Left lung (tissue), 10 donors: ENCODE measurements around the gene HOXC4. TPM values are rescaled to one million over a fixed set of nuclear protein-coding genes. Genes with fewer than 3 reads are reported as not detected.

ENCODE experiments used
- ATAC-seq: fragments of 200-7000 bp; cut with Tn5 transposase; one replicate; pipeline ENCODE4 v1.9.1; 2020; ENCODE audit warnings: moderate library complexity
- DNase-seq, 4 donors: peaks; one replicate each; pipeline ENCODE4 v3.0.0-alpha.2; 2013 to 2020
- H3K27ac ChIP-seq, 2 donors: fragments of 200-600 bp; sonication (generic) in 1 of 2; one replicate each; pipeline versions ENCODE4 v1.5.0 to v1.8.0; 2020 to 2021
- H3K27me3 ChIP-seq, 2 donors: fragments of 200-600 bp; sonication (generic) in 1 of 2; one replicate each; pipeline versions ENCODE4 v1.5.0 to v1.8.0; 2020 to 2021
- H3K36me3 ChIP-seq, 2 donors: fragments of 200-600 bp; sonication (generic) in 1 of 2; one replicate each; pipeline versions ENCODE4 v1.5.0 to v1.8.0; 2020 to 2021
- H3K4me1 ChIP-seq, 2 donors: fragments of 200-600 bp; one replicate each; pipeline ENCODE4 v1.8.0; 2021
- H3K4me3 ChIP-seq, 2 donors: fragments of 200-600 bp; sonication (generic) in 1 of 2; one replicate each; pipeline versions ENCODE4 v1.5.0 to v1.8.0; 2020 to 2021; ENCODE audit warnings: mild to moderate bottlenecking in 1 of 2
- H3K9me3 ChIP-seq, 2 donors: fragments of 200-600 bp; sonication (generic) in 1 of 2; one replicate each; pipeline versions ENCODE4 v1.5.0 to v1.8.0; 2020 to 2021
- intact Hi-C, 2 donors: fragments of 100-400 bp; cut with DNase I; formaldehyde crosslinking; loops; one replicate each; pipeline versions ENCODE4 v1.11.2 to v1.14.2; 2022
- polyA plus RNA-seq, 6 donors: library from polyadenylated mRNA; unstranded; fragments of 120-200 nt; gene quantifications; one replicate each; pipeline ENCODE4 v1.2.1, GENCODE V29; 2013; ENCODE audit not compliant: insufficient read length in 6 of 6
- total RNA-seq, 2 donors: library from RNA; stranded (reverse); fragmentation: NEBNext Ultra II Directional; extraction: Animal tissue kit (Norgen Biotek cat#: 25700); gene quantifications; one replicate each; pipeline ENCODE4 v1.2.1, GENCODE V29; 2021
- TF ChIP-seq, protein P1 (sequence below), 2 donors: fragments of 200-600 bp; sonication (generic) in 1 of 2; IDR thresholded peaks; one replicate each; pipeline versions ENCODE4 v1.5.0 to v1.8.0; 2021; ENCODE audit warnings: antibody characterized with exemption in 2 of 2
- donor health status: DM: no; HTN: yes; CAD: no.
- donor health status: DM: no; HTN: no; CAD: no.

The HOXC4 gene
- total and polyA plus RNA-seq, 8 donors, result 0.68 to 5.2 (median 4.2) TPM

DNA sequence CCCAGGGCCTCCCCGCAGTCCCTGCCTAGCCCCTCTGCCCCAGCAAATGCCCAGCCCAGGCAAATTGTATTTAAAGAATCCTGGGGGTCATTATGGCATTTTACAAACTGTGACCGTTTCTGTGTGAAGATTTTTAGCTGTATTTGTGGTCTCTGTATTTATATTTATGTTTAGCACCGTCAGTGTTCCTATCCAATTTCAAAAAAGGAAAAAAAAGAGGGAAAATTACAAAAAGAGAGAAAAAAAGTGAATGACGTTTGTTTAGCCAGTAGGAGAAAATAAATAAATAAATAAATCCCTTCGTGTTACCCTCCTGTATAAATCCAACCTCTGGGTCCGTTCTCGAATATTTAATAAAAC is 23.2 kb upstream of the HOXC4 start:
- intact Hi-C loops, result loop anchor here in 1 of 2 donors (5.0 kb wide), 1 partner anchor 162 kb away; no protein-coding TSS in a partner anchor
- TF ChIP-seq, protein P1, sequence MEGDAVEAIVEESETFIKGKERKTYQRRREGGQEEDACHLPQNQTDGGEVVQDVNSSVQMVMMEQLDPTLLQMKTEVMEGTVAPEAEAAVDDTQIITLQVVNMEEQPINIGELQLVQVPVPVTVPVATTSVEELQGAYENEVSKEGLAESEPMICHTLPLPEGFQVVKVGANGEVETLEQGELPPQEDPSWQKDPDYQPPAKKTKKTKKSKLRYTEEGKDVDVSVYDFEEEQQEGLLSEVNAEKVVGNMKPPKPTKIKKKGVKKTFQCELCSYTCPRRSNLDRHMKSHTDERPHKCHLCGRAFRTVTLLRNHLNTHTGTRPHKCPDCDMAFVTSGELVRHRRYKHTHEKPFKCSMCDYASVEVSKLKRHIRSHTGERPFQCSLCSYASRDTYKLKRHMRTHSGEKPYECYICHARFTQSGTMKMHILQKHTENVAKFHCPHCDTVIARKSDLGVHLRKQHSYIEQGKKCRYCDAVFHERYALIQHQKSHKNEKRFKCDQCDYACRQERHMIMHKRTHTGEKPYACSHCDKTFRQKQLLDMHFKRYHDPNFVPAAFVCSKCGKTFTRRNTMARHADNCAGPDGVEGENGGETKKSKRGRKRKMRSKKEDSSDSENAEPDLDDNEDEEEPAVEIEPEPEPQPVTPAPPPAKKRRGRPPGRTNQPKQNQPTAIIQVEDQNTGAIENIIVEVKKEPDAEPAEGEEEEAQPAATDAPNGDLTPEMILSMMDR (IDR thresholded peaks at IDR 0.05), result no peak
- H3K4me3 ChIP-seq, result no peak overlapping the region
- no peaks in the 10 kb centered on the region for H3K9me3 ChIP-seq
- ATAC-seq, result no peak
- H3K36me3 ChIP-seq, result no peaks in the 10 kb centered on the region
- peaks cover 96 to 100% of the 10 kb centered on the region in 2 donors for H3K27me3 ChIP-seq
- peak overlapping the region in 1 of 2 donors; percentile 53 for H3K27ac ChIP-seq
- DNase-seq, result no peak
- peaks cover 0 to 14% of the 10 kb centered on the region in 2 donors for H3K4me1 ChIP-seq

DNA sequence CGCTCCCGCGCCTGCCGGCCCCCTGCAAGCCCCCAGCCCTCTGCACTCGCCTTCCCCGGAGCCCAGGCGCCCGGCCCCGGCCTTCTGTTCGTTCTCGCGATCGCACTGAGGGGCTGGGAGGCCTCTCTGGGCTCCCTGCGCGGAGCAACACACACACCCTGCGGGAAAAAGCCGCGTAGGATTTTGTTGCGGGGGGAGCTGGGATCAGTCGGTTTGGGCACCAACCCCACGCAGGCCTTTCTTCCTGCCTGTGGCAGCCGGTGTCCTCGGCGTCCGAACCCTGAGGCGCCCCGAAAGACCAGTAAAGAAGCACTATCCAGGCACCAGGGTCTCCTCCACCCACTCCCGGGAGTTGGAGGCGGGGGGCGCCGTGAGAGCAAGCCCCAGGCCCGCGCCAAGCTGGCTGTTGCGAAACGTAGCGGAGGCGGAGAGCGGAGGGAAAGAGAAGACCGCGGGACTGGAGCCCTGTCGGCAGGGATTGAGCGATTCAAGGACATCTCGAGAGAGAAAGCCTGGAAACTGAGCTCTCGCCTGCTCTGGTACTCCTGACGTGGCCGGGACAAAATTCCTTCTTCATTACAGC is 22.7 kb upstream of the HOXC4 start:
- Histone ChIP-seq H3K27me3 (peaks cover 93 to 100% of the 10 kb centered on the region in 2 donors), H3K9me3 (no peaks in the 10 kb centered on the region), H3K4me3 (no peak overlapping the region), H3K36me3 (no peaks in the 10 kb centered on the region), H3K27ac (peak overlapping the region in 1 of 2 donors; percentile 53), H3K4me1 (peaks cover 0 to 14% of the 10 kb centered on the region in 2 donors)
- TF ChIP-seq, protein P1 (IDR thresholded peaks at IDR 0.05), result no peak
- DNase-seq, result peak in 1 of 4 donors; percentile 71
- ATAC-seq, result peak; percentile 9
- intact Hi-C loops, result loop anchor here in 1 of 2 donors (5.0 kb wide), 1 partner anchor 161 kb away; no protein-coding TSS in a partner anchor

DNA sequence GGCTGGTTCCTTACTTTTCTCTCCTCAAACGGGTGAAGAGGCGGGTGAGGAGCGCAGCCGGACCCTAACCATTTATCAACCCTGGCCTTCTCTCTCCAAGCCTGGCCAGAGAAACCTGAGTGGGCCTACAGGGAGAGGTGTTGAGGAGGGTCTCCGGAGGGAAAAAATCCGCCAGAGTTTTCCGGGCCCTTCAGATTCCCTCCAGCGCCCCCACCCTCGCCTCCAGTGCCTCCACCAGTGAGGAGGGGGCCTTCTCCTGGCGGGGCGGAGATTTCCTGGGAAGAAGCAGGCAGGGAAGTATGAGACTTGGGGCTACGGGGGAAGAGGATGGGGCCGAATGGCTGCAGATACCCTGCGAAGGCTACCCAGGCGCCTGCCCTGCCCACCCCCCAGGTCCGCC is 22.2 kb upstream of the HOXC4 start:
- Histone ChIP-seq H3K27me3 (peaks cover 93 to 100% of the 10 kb centered on the region in 2 donors), H3K27ac (peak overlapping the region in 1 of 2 donors; percentile 53)
- intact Hi-C loops, result loop anchor here in 1 of 2 donors (5.0 kb wide), 1 partner anchor 161 kb away; no protein-coding TSS in a partner anchor

DNA sequence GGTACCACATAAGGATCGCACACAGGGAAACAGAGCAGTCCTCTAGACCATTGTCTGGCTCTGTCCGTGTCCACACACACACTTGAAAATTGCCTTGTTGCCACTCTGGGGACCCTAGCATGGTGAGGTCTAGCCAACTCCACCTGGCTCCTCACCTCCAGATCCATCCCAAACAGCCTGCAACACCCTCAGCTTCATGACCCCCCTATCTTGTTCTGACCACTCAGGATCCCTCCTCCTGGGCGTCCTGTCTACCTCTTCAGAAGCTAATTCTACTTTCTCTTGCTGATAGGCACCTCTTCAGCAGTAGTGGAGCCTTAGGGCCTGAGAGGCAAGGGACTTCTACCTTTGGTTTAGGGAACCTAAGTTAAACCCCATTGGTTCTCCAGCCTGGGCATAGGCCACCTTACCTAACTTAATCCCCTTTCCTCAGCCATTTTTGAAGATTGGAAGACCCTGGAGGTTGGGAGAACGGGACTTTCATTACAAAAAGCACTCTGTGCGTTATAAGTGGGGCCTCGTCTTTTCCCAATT is 21.5 kb upstream of the HOXC4 start:
- TF ChIP-seq, protein P1 (IDR thresholded peaks at IDR 0.05), result no peak
- Histone ChIP-seq H3K36me3 (no peaks in the 10 kb centered on the region), H3K4me1 (peaks cover 0 to 14% of the 10 kb centered on the region in 2 donors), H3K4me3 (no peak overlapping the region), H3K27ac (no peak overlapping the region), H3K27me3 (peaks cover 90 to 100% of the 10 kb centered on the region in 2 donors), H3K9me3 (no peaks in the 10 kb centered on the region)
- intact Hi-C loops, result loop anchor here in 1 of 2 donors (5.0 kb wide), 1 partner anchor 160 kb away; no protein-coding TSS in a partner anchor
- no peak for DNase-seq
- no peak for ATAC-seq

More for the DNA sequence above, 22.2 kb upstream of the HOXC4 start:
- ATAC-seq (no peak), DNase-seq (no peak)
- no peaks in the 10 kb centered on the region for H3K36me3 ChIP-seq
- H3K4me1 ChIP-seq, result peaks cover 0 to 14% of the 10 kb centered on the region in 2 donors
- no peaks in the 10 kb centered on the region for H3K9me3 ChIP-seq
- TF ChIP-seq, protein P1 (IDR thresholded peaks at IDR 0.05), result no peak
- no peak overlapping the region for H3K4me3 ChIP-seq

DNA sequence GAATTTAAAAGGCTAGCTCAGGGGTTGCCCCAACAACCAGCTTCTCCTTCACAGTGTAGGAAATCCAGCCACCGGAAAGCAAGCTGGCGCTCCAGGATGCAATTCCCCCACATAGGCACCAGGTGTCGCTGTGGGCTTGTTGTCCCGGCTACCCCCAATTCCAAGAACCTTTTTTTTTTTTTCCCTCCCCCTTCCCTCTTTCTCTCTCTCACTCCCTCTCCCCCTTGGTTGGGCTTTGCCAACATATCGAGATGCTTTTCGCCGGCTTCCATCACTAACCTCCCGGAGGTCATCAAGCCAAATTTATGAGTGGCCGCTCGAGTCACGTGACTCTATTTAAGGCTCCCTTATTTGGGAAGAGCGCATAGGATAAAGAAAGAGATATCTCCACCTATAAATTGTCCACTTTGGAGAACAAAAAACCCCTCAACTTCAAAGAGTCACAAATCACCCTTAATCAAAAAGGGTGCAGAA is 21.0 kb upstream of the HOXC4 start, which contains the start of gene HOXC5:
HOXC5 (plus strand) TSS at position 424 of the 474 bp plus-strand sequence. CDS start 73 bp downstream, outside the sequence.
- Histone ChIP-seq H3K27me3 (peaks cover 85 to 100% of the 10 kb centered on the region in 2 donors), H3K4me3 (peak within 1 kb of the TSS in 1 of 2 donors; percentile 0), H3K36me3 (no peaks in the 10 kb centered on the region), H3K9me3 (no peaks in the 10 kb centered on the region), H3K27ac (no peak within 1 kb of the TSS), H3K4me1 (peaks cover 0 to 14% of the 10 kb centered on the region in 2 donors)
- DNase-seq (peak in 2 of 4 donors; percentile 53 to 82), ATAC-seq (peak; percentile 77)
- TF ChIP-seq, protein P1 (IDR thresholded peaks at IDR 0.05), result peak; percentile 68 to 89
- intact Hi-C loops, result loop anchor here in 1 of 2 donors (5.0 kb wide), 1 partner anchor 160 kb away; no protein-coding TSS in a partner anchor
